HCT116 (cell line): Measurements from ENCODE around the gene CISH. TPM values are rescaled to one million over a fixed set of nuclear protein-coding genes. Genes with fewer than 3 reads are reported as not detected.

ENCODE experiments used
- ATAC-seq: fragments of 200-7000 bp; cut with Tn5 transposase; 2 replicates; pipeline ENCODE4 v1.9.1; 2020; ENCODE audit warnings: mild to moderate bottlenecking, moderate library complexity
- BruUV-seq: library from RNA; stranded (reverse); fragments of 400-500 nt; replicated peaks from 2 replicates; lab custom pipeline; 2021; lab: Mats Ljungman, UMichigan
- CTCF ChIA-PET: fragments of 300-600 bp; sonication (Branson Sonifier 250); formaldehyde crosslinking; loops from one replicate; lab custom pipeline; 2021; ENCODE audit warnings: antibody characterized with exemption; lab: Charles Lee
- POLR2A ChIA-PET: fragments of 300-600, 350-600 bp; sonication (Branson Sonifier 250); formaldehyde crosslinking; loops from one replicate; lab custom pipeline; 2021; ENCODE audit warnings: antibody characterized with exemption; lab: Charles Lee
- RAD21 ChIA-PET, 2 experiments: fragments of 300-600 bp; sonication (Branson Sonifier 250); formaldehyde crosslinking; loops; one replicate each; lab custom pipeline; 2023; ENCODE audit warnings: low total read pairs in 2 of 2; ENCODE audit not compliant: uncharacterized antibody in 2 of 2, unreplicated experiment in 2 of 2, low non-redundant PET in 1 of 2; lab: Charles Lee
- DNase-seq: peaks from one replicate; pipeline ENCODE4 v3.0.0-alpha.2; 2010; ENCODE audit warnings: low read depth, low spot score
- H2AFZ ChIP-seq: fragments of 200-600 bp; shearing (Covaris generic), sonication (generic); 2 replicates; pipeline ENCODE4 v1.6.1; 2017; ENCODE audit warnings: low read depth, mixed run types, mixed read lengths, antibody characterized with exemption, low read length; ENCODE audit not compliant: poor library complexity, severe bottlenecking
- H3K27ac ChIP-seq: 2 replicates; pipeline ENCODE4 v1.5.1; 2012; ENCODE audit warnings: low read depth, low read length
- H3K27me3 ChIP-seq: fragments of 200-600 bp; sonication (generic); 2 replicates; pipeline ENCODE4 v1.6.1; 2016; ENCODE audit warnings: mixed run types, low read length, mixed read lengths; ENCODE audit not compliant: insufficient read depth
- H3K36me3 ChIP-seq, 2 experiments: fragments of 200-500 bp in 1 of 2; fragments of 200-600 bp in 1 of 2; sonication (Bioruptor generic) in 1 of 2; sonication (generic) in 1 of 2; 2 replicates each; pipeline versions ENCODE4 v1.5.1 to v1.6.1; 2014 to 2016; ENCODE audit warnings: low read length in 2 of 2, inconsistent platforms in 1 of 2, mixed read lengths in 1 of 2, mixed run types in 1 of 2; ENCODE audit not compliant: insufficient read depth in 2 of 2, control insufficient read depth in 1 of 2
- H3K4me1 ChIP-seq, 2 experiments: fragments of 200-600 bp in 1 of 2; sonication (generic) in 1 of 2; 2 replicates each; pipeline versions ENCODE4 v1.5.1 to v1.6.1; 2012 to 2017; ENCODE audit warnings: low read length in 2 of 2, inconsistent platforms in 1 of 2, mild to moderate bottlenecking in 1 of 2, mixed read lengths in 1 of 2, mixed run types in 1 of 2, moderate library complexity in 1 of 2; ENCODE audit not compliant: insufficient read depth in 2 of 2, control insufficient read depth in 1 of 2
- H3K4me2 ChIP-seq: fragments of 200-600 bp; sonication (generic); 2 replicates; pipeline ENCODE4 v1.6.1; 2017; ENCODE audit warnings: mixed run types, low read length, mixed read lengths
- H3K4me3 ChIP-seq, 2 experiments: fragments of 200-600 bp in 1 of 2; sonication (generic) in 1 of 2; replicated peaks in 1 of 2; 2 replicates each; pipeline ENCODE4 v1.5.1; 2011 to 2016; ENCODE audit warnings: low read length in 2 of 2, control low read depth in 1 of 2, low read depth in 1 of 2, mild to moderate bottlenecking in 1 of 2, mixed read lengths in 1 of 2, mixed run types in 1 of 2
- H3K79me2 ChIP-seq: fragments of 200-600 bp; sonication (generic); 2 replicates; pipeline ENCODE4 v1.6.1; 2017; ENCODE audit warnings: mild to moderate bottlenecking, mixed run types, low read length, moderate library complexity, mixed read lengths; ENCODE audit not compliant: insufficient read depth
- H3K9ac ChIP-seq: fragments of 200-600 bp; sonication (generic); 2 replicates; pipeline ENCODE4 v1.6.1; 2016; ENCODE audit warnings: low read length, mixed read lengths
- H3K9me2 ChIP-seq: fragments of 200-600 bp; sonication (generic), shearing (Covaris generic); 2 replicates; pipeline ENCODE4 v1.6.1; 2017; ENCODE audit warnings: mixed run types, mild to moderate bottlenecking, moderate library complexity; ENCODE audit not compliant: insufficient read depth
- H3K9me3 ChIP-seq, 2 experiments: fragments of 200-500 bp in 1 of 2; fragments of 200-600 bp in 1 of 2; sonication (Bioruptor generic) in 1 of 2; sonication (generic) in 1 of 2; 2 replicates each; pipeline ENCODE4 v1.6.1; 2014 to 2017; ENCODE audit warnings: low read length in 2 of 2, mixed read lengths in 2 of 2, inconsistent platforms in 1 of 2, low read depth in 1 of 2, mild to moderate bottlenecking in 1 of 2, mixed run types in 1 of 2, moderate library complexity in 1 of 2; ENCODE audit not compliant: control insufficient read depth in 1 of 2, insufficient read depth in 1 of 2
- H4K20me1 ChIP-seq: fragments of 200-600 bp; sonication (generic), shearing (Covaris generic); 2 replicates; pipeline ENCODE4 v1.6.1; 2017; ENCODE audit warnings: mixed run types, mild to moderate bottlenecking, moderate library complexity; ENCODE audit not compliant: insufficient read depth
- ATF3 ChIP-seq: IDR thresholded peaks from 2 replicates; pipeline ENCODE4 v1.6.1; 2012
- ELF1 ChIP-seq: IDR thresholded peaks from 2 replicates; pipeline ENCODE4 v1.6.1; 2012; ENCODE audit warnings: low read depth, borderline replicate concordance
- EZH2phosphoT487 ChIP-seq: fragments of 200-600 bp; IDR thresholded peaks from 2 replicates; pipeline ENCODE4 v1.6.1; 2018; ENCODE audit warnings: antibody characterized with exemption, borderline replicate concordance
- FOSL1 ChIP-seq: IDR thresholded peaks from 2 replicates; pipeline ENCODE4 v1.6.1; 2012; ENCODE audit warnings: low read depth
- MAX ChIP-seq: IDR thresholded peaks from 2 replicates; pipeline ENCODE4 v1.6.1; 2012
- POLR2AphosphoS5 ChIP-seq: IDR thresholded peaks from 2 replicates; pipeline ENCODE4 v1.6.1; 2011; ENCODE audit warnings: mild to moderate bottlenecking, low read depth, low read length, moderate library complexity
- RAD21 ChIP-seq: IDR thresholded peaks from 2 replicates; pipeline ENCODE4 v1.6.1; 2012; ENCODE audit warnings: low read depth, mild to moderate bottlenecking
- REST ChIP-seq: IDR thresholded peaks from 2 replicates; pipeline ENCODE4 v1.6.1; 2012; ENCODE audit warnings: low read depth
- YY1 ChIP-seq: IDR thresholded peaks from 2 replicates; pipeline ENCODE4 v1.6.1; 2011; ENCODE audit warnings: low read length, low read depth, moderate library complexity, mild to moderate bottlenecking; ENCODE audit not compliant: insufficient replicate concordance; ENCODE audit errors: extremely low read depth
- intact Hi-C: fragments of 100-400 bp; cut with micrococcal nuclease; formaldehyde crosslinking; loops from 2 replicates; pipeline ENCODE4 v1.10.0; 2022
- total RNA-seq: library from RNA; stranded (reverse); gene quantifications from one replicate; pipeline ENCODE4 v1.2.1, GENCODE V29; 2021; ENCODE audit not compliant: unreplicated experiment

The CISH gene
- total RNA-seq, 1 experiment from 2014 or later, result 4.5 TPM

- H3K79me2 ChIP-seq, result no peaks in the 10 kb centered on the region
- POLR2A ChIA-PET, result interaction anchor here (1.3 kb wide), 1 partner anchor 11 kb away, joined by 5 read pairs; the partner anchor contains the start of gene HEMK1
- CTCF ChIA-PET, result no interaction called here
Measured at GRCh38 chr3:50557915-50558314, 53.7 kb downstream of the CISH start.

More at GRCh38 chr3:50557915-50558314, 53.7 kb downstream of the CISH start:
- H4K20me1 ChIP-seq, result no peaks in the 10 kb centered on the region
- H3K36me3 ChIP-seq, result no peaks in the 10 kb centered on the region
- no peaks in the 10 kb centered on the region for H3K9me3 ChIP-seq
- no TSS peak for BruUV-seq
- RAD21 ChIA-PET, result no interaction called here
- no peak overlapping the region for H3K4me3 ChIP-seq
- no peak overlapping the region for H3K27ac ChIP-seq
- H2AFZ ChIP-seq, result no peak overlapping the region
- no peak for ATAC-seq
- H3K9ac ChIP-seq, result no peak overlapping the region
- H3K27me3 ChIP-seq, result no peaks in the 10 kb centered on the region
- DNase-seq, result no peak
- H3K9me2 ChIP-seq, result no peaks in the 10 kb centered on the region
- no peak overlapping the region for H3K4me2 ChIP-seq
- H3K4me1 ChIP-seq, result peaks cover 0 to 2% of the 10 kb centered on the region in 2 experiments; a peak in 1 of 4 replicates
- TF ChIP-seq MAX (no peak), YY1 (no peak), ELF1 (no peak), EZH2phosphoT487 (no peak), FOSL1 (no peak), POLR2AphosphoS5 (no peak), RAD21 (no peak), REST (no peak), ATF3 (no peak)
- TF ChIP-seq, all 23 proteins: peak for 0
- intact Hi-C loops, result no loop called here
